Skin epidermis (tissue), 12 donors: Measurements from ENCODE around the gene QSER1.
"Not testable (repeated sequence)": the region's sequence is repeated elsewhere in the genome, so short reads cannot be mapped to it uniquely, and the experiment has no call there.

Source experiments
- H3K27ac ChIP-seq, 21 experiments: fragments of 200-600 bp; sonication (generic) in 11 of 21; one replicate each; pipeline ENCODE4 v1.5.0; 2020; ENCODE audit warnings: mild to moderate bottlenecking in 3 of 21, inconsistent platforms in 2 of 21, moderate library complexity in 2 of 21
- H3K4me3 ChIP-seq, 7 experiments: fragments of 200-600 bp; sonication (generic) in 2 of 7; one replicate each; pipeline ENCODE4 v1.5.0; 2020; ENCODE audit warnings: inconsistent platforms in 2 of 7, mild to moderate bottlenecking in 2 of 7, moderate library complexity in 1 of 7

QSER1 gene

DNA sequence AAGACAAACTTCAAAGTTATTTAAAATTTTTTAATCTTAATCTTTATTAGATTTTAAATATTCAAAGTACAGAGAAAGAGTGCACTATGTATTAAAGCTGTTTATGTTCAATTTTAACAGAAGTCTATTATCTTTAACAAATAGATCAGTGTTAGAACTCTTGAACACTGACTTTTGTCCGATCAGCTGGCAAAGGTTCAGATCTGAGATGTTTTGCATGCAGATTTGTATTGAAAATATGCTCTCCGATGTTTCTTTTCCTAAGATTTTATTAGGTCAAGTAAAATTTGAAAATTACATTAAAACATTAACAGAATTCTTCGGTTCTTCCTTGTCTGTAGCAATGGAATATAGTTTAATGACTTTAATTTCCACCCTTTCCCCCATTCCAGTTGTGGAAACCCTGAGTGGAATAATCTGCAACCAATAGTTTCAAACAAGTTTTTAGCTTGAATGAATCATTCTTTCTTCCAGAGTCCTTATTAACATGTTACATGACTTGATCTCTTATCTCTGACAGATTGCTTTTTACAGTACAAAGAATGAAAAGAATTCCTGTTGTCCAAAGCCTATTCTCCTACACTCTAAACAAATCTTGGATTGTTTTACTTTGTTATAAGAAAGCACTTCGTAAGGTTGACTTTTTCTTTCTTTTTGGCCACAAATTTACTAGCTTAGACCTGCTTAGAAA is 135.4 kb downstream of the QSER1 start:
- Histone ChIP-seq H3K4me3 (no peak overlapping the region), H3K27ac (no peak overlapping the region)

DNA sequence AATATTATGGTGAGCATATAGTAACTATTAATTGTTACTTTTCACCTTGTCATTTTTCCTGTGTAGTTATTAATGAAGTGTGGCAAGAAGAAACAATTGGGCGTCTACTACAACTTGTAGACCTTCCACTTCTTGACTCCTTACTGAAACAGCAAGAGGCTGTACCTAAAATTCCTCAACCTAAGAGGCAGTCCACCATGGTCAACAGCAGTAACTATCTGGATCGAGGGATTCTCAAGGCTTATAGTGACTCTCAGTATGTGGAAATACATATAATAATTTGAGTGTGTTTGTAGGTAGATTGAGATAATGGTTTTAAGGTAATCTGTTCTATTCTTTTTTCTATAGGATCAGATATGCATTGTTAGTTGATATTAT is 135.9 kb downstream of the QSER1 start:
- Histone ChIP-seq H3K27ac (no peak overlapping the region), H3K4me3 (no peak overlapping the region)

DNA sequence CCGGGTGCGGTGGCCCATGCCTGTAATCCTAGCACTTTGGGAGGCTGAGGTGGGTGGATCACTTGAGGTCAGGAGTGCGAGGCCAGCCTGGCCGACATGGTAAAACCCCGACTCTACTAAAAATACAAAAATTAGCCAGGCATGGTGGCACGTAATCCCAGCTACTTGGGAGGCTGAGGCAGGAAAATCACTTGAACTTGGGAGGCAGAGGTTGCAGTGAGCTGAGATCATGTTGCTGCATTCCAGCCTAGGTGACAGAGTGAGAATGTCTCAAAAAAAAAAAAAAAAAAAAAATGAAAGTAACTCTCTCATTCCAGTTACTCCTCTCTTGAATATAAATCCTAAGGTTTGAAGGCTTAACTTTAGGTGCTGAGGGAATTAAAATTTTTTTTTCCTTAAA is 136.6 kb downstream of the QSER1 start:
- H3K4me3 ChIP-seq, H3K27ac ChIP-seq: not testable (repeated sequence)
